ENCODE results near the gene RELN. TPM values are rescaled to one million over a fixed set of nuclear protein-coding genes. Genes with fewer than 3 reads are reported as not detected.
A peak's percentile ranks its signal among the peaks of the same experiment; 100 is the strongest.

RELN gene
- total RNA-seq, 1 experiment from 2014 or later, result 0.48 TPM

DNA sequence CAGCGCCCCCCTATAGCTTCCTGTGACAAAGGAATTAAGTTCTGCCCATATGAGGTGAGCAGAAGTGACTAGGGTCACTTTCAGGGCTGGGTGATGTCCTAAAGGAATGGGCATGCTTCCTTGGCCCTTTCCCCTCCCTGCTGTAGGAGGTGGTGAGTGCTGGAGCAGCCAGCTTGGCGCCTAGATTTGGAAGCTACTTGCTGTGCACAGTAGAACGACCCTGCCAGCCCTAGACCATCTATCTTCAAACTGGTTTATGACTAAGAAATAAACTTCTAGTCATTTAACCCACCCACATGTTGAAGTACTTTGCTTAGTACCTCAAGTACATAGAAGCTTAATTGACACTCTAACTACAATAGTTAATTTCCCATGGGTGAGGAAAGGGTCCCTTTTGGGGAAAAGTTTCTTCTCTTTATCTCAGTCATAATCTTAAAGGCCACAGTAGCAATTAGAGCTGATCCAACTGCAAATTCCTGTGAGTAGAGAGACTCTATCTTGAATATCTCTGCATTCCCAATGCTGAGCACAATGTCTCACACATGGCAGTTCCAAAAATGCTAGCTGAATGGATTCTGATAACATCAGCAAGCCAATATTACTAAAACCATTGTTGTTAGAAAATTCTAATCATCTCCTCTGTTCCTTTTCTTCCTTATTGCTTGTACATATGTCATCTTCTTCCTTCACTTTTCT is 227.2 kb downstream of the RELN start:
- H3K9me2 ChIP-seq (ENCODE audit: insufficient read depth), result no peaks in the 10 kb centered on the region
- intact Hi-C loops (cut with micrococcal nuclease; ENCODE audit: unreplicated experiment), result no loop called here
- no TSS peak for BruUV-seq (replicated peaks)
- no peak overlapping the region for H3K4me3 ChIP-seq
- H3K79me2 ChIP-seq (ENCODE audit: low read depth), result no peaks in the 10 kb centered on the region
- H3K27ac ChIP-seq, result no peak overlapping the region
- H4K20me1 ChIP-seq (ENCODE audit: insufficient read depth), result no peaks in the 10 kb centered on the region
- H2AFZ ChIP-seq, result no peak overlapping the region
- DNase-seq, result no peak
- CTCF ChIA-PET, result no interaction called here
- H3F3A ChIP-seq (ENCODE audit: insufficient read depth, low read depth), result no peaks in the 10 kb centered on the region
- TF ChIP-seq EZH2 (IDR thresholded peaks at IDR 0.05; ENCODE audit: low read depth), result no peak
- TF ChIP-seq, protein P1, sequence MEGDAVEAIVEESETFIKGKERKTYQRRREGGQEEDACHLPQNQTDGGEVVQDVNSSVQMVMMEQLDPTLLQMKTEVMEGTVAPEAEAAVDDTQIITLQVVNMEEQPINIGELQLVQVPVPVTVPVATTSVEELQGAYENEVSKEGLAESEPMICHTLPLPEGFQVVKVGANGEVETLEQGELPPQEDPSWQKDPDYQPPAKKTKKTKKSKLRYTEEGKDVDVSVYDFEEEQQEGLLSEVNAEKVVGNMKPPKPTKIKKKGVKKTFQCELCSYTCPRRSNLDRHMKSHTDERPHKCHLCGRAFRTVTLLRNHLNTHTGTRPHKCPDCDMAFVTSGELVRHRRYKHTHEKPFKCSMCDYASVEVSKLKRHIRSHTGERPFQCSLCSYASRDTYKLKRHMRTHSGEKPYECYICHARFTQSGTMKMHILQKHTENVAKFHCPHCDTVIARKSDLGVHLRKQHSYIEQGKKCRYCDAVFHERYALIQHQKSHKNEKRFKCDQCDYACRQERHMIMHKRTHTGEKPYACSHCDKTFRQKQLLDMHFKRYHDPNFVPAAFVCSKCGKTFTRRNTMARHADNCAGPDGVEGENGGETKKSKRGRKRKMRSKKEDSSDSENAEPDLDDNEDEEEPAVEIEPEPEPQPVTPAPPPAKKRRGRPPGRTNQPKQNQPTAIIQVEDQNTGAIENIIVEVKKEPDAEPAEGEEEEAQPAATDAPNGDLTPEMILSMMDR (conservative IDR thresholded peaks at IDR 0.05), result no peak
- H3K4me1 ChIP-seq (replicated peaks; ENCODE audit: insufficient read depth), result no peaks in the 10 kb centered on the region
- no peak overlapping the region for H3K4me2 ChIP-seq
- no peaks in the 10 kb centered on the region for H3K36me3 ChIP-seq (ENCODE audit: low read depth)
- 0 out of 2 replicates have a peak, but pooled peaks cover 4% of the 10 kb centered on the region for H3K27me3 ChIP-seq (ENCODE audit: insufficient read depth, low read depth)
- no peaks in the 10 kb centered on the region for H3K9me3 ChIP-seq (ENCODE audit: insufficient read depth, low read depth)
- POLR2A ChIA-PET (ENCODE audit: unreplicated experiment), result no interaction called here

DNA sequence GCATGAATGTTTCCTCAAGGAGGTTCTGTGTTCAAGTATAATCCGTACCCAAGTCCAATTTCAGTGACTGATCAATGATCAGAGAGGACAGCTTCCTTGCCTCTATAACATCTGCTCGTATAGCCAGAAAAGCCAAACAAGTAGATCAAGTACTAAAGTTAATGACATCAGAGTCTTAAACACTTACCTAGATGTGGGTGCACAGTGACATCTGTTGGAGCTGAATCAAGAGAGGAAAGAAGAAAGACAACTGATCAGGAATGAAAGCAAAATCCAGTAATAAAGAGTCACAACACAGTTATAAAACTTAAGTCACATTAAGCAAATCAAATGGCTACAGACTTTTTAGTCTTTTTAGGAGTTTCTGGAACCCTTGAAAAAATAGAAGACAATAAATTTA is 236.5 kb downstream of the RELN start:
- Histone ChIP-seq H3K9me2 (ENCODE audit: insufficient read depth) (no peaks in the 10 kb centered on the region), H3K27me3 (ENCODE audit: insufficient read depth, low read depth) (no peaks in the 10 kb centered on the region), H3K4me1 (replicated peaks; ENCODE audit: insufficient read depth) (no peaks in the 10 kb centered on the region), H3K36me3 (ENCODE audit: low read depth) (no peaks in the 10 kb centered on the region), H3K9me3 (ENCODE audit: insufficient read depth, low read depth) (no peaks in the 10 kb centered on the region; the same call in 1 of the 2 replicates), H3K4me3 (no peak overlapping the region), H3F3A (ENCODE audit: insufficient read depth, low read depth) (no peaks in the 10 kb centered on the region), H2AFZ (no peak overlapping the region), H3K27ac (no peak overlapping the region), H3K79me2 (ENCODE audit: low read depth) (no peaks in the 10 kb centered on the region), H4K20me1 (ENCODE audit: insufficient read depth) (no peaks in the 10 kb centered on the region), H3K4me2 (no peak overlapping the region)
- POLR2A ChIA-PET (ENCODE audit: unreplicated experiment), result no interaction called here
- BruUV-seq (replicated peaks), result no TSS peak
- peak in 1 of 2 experiments; percentile 14 for DNase-seq
- TF ChIP-seq, protein P1 (conservative IDR thresholded peaks at IDR 0.05), result peak; percentile 57
- TF ChIP-seq EZH2 (IDR thresholded peaks at IDR 0.05; ENCODE audit: low read depth), result no peak
- intact Hi-C loops (cut with micrococcal nuclease; ENCODE audit: unreplicated experiment), result loop anchor here (1.0 to 10.0 kb wide), 5 partner anchors 138 to 402 kb away; no protein-coding TSS in a partner anchor
- CTCF ChIA-PET, result interaction anchor here (0.5 to 0.6 kb wide), 2 partner anchors 44 to 86 kb away, joined by 3 to 7 read pairs; no protein-coding TSS in a partner anchor

DNA sequence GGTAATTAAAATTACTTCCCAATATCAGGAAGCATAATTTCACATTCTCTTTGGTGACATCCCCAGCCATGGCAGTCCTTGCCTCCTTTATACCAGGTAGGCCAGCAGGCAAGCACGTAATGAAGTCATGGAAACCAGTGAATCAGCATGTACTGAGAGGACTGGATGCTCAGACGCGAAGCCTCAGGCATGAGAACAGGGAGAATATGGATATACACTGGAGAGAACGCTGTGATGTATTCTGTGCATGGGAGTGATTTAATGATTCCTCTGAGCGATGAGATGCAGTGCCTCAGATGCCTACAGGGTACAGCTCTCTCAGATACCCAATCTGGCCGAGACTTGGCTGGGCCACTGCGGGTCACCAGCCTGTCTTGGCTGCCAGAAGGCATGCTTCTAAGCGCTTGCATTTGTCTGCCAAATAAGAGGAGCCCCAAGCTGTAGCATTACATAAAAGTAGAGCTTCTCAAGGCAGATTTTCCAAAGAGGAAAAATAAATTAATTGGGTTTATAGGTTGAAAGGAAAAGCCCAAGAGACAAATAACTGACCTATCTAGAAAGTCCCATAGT is 238.1 kb downstream of the RELN start:
- POLR2A ChIA-PET (ENCODE audit: unreplicated experiment), result no interaction called here
- no peaks in the 10 kb centered on the region for H3F3A ChIP-seq (ENCODE audit: insufficient read depth, low read depth)
- CTCF ChIA-PET, result no interaction called here
- no peaks in the 10 kb centered on the region for H4K20me1 ChIP-seq (ENCODE audit: insufficient read depth)
- no peak overlapping the region for H2AFZ ChIP-seq
- H3K9me3 ChIP-seq (ENCODE audit: insufficient read depth, low read depth), result no peaks in the 10 kb centered on the region; the same call in 1 of the 2 replicates
- no TSS peak for BruUV-seq (replicated peaks)
- no peaks in the 10 kb centered on the region for H3K36me3 ChIP-seq (ENCODE audit: low read depth)
- H3K9me2 ChIP-seq (ENCODE audit: insufficient read depth), result no peaks in the 10 kb centered on the region
- no peak for DNase-seq
- H3K27me3 ChIP-seq (ENCODE audit: insufficient read depth, low read depth), result no peaks in the 10 kb centered on the region
- H3K27ac ChIP-seq, result no peak overlapping the region
- H3K4me3 ChIP-seq, result no peak overlapping the region
- H3K79me2 ChIP-seq (ENCODE audit: low read depth), result no peaks in the 10 kb centered on the region
- intact Hi-C loops (cut with micrococcal nuclease; ENCODE audit: unreplicated experiment), result loop anchor here (10.0 kb wide), 1 partner anchor 403 kb away; no protein-coding TSS in a partner anchor
- TF ChIP-seq, protein P1 (conservative IDR thresholded peaks at IDR 0.05), result no peak
- no peak for TF ChIP-seq EZH2 (IDR thresholded peaks at IDR 0.05; ENCODE audit: low read depth)
- no peak overlapping the region for H3K4me2 ChIP-seq
- no peaks in the 10 kb centered on the region for H3K4me1 ChIP-seq (replicated peaks; ENCODE audit: insufficient read depth)
